Activated CD8-positive, alpha-beta T cell treated with anti-CD3 and anti-CD28 coated beads, Interleukin-2, amount 10 ng/mL, durations not matched to agents 7 days and 5 days (primary cell): ENCODE measurements around the gene TACC3. TPM values are rescaled to one million over a fixed set of nuclear protein-coding genes. Genes with fewer than 3 reads are reported as not detected.

ENCODE experiments used
- ATAC-seq: fragments of 150-1000 bp; cut with Tn5 transposase; one replicate; pipeline ENCODE4 v1.10.0; 2021; ENCODE audit warnings: moderate library complexity
- CTCF ChIA-PET: fragments of 350-600 bp; sonication (Branson Sonifier 250); formaldehyde crosslinking; loops from one replicate; lab custom pipeline; 2021; ENCODE audit warnings: antibody characterized with exemption; lab: Charles Lee
- POLR2A ChIA-PET: fragments of 350-600 bp; sonication (Branson Sonifier 250); formaldehyde crosslinking; loops from one replicate; lab custom pipeline; 2021; ENCODE audit warnings: antibody characterized with exemption; lab: Charles Lee
- DNase-seq: peaks from one replicate; pipeline ENCODE4 v3.0.0-alpha.2; 2020
- H3K27ac Mint-ChIP-seq: one replicate; pipeline ENCODE4 v1.8.0; 2021; ENCODE audit warnings: mild to moderate bottlenecking, mixed read lengths
- H3K27me3 Mint-ChIP-seq: one replicate; pipeline ENCODE4 v1.8.0; 2021; ENCODE audit warnings: low read depth, mixed read lengths
- H3K36me3 Mint-ChIP-seq: one replicate; pipeline ENCODE4 v1.8.0; 2021; ENCODE audit warnings: low read depth, mixed read lengths
- H3K4me1 Mint-ChIP-seq: one replicate; pipeline ENCODE4 v1.8.0; 2021; ENCODE audit warnings: low read depth, mixed read lengths
- H3K4me3 Mint-ChIP-seq: one replicate; pipeline ENCODE4 v1.8.0; 2021; ENCODE audit warnings: mild to moderate bottlenecking, mixed read lengths
- H3K9me3 Mint-ChIP-seq: one replicate; pipeline ENCODE4 v1.8.0; 2022; ENCODE audit warnings: mixed read lengths; ENCODE audit not compliant: insufficient read depth
- total RNA-seq, 2 experiments: library from RNA; stranded (reverse); gene quantifications; one replicate each; pipeline ENCODE4 v1.2.3, GENCODE V29; 2021

Gene TACC3
- total RNA-seq, result 100 to 1,000 TPM; 284 to 311 TPM

- no peaks in the 10 kb centered on the region for H3K9me3 Mint-ChIP-seq
- peak; percentile 85 for ATAC-seq
- CTCF ChIA-PET, result interaction anchor here (1.4 to 12.6 kb wide), 5 partner anchors 9 to 28 kb away, joined by 3 to 227 read pairs (median 8); partner anchors contain the start of gene SLBP
Observed at GRCh38 chr4:1721003-1721665, at the start of gene TACC3, which contains the start of gene TMEM129. TSS of gene TACC3 (plus strand) at chr4:1721521. CDS start at chr4:1723422, 1,901 bp downstream. TSS of gene TMEM129 (minus strand) at chr4:1721323. CDS start at chr4:1720837, 486 bp downstream.

DNA sequence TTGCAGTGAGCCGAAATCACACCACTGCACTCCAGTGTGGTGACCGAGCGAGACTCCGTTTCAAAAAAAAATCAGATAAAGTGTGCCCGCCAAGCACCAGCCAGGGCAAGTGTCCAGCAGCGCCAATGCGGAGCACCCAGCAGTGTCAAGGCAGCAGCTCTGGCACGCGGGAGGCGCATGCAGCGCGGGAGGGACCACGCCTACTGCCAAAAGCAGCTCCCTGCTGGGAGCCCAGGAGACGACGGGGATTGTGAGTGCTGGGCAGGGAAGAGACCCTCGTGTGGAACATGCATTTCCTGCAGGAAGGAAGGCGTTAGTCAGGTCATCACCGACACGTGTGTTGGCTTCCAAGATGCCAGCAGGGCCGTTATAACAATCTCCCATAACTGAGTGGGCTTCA, 47.6 kb upstream of the TACC3 start:
- ATAC-seq (no peak), DNase-seq (no peak)
- Mint-ChIP-seq H3K9me3 (no peaks in the 10 kb centered on the region), H3K27ac (no peak overlapping the region), H3K4me1 (peaks cover 5% of the 10 kb centered on the region), H3K4me3 (no peak overlapping the region), H3K36me3 (no peaks in the 10 kb centered on the region), H3K27me3 (no peaks in the 10 kb centered on the region)
- CTCF ChIA-PET, result no interaction called here
- POLR2A ChIA-PET, result no interaction called here

More at GRCh38 chr4:1721003-1721665, at the start of gene TACC3, which contains the start of gene TMEM129:
- Mint-ChIP-seq H3K4me1 (peaks cover 53% of the 10 kb centered on the region), H3K27ac (peak within 1 kb of the TSS; percentile 98), H3K4me3 (peak within 1 kb of the TSS; percentile 98), H3K36me3 (peaks cover 50% of the 10 kb centered on the region), H3K27me3 (no peaks in the 10 kb centered on the region)
- peak; percentile 97 for DNase-seq
- POLR2A ChIA-PET, result interaction anchor here (0.7 to 4.6 kb wide), 11 partner anchors 8 to 287 kb away, joined by 3 to 112 read pairs (median 4); partner anchors contain the start of genes NELFA, NSD2 and SLBP

- Mint-ChIP-seq H3K4me1 (peaks cover 5% of the 10 kb centered on the region), H3K9me3 (no peaks in the 10 kb centered on the region), H3K27ac (no peak overlapping the region), H3K4me3 (no peak overlapping the region), H3K27me3 (no peaks in the 10 kb centered on the region), H3K36me3 (no peaks in the 10 kb centered on the region)
- no peak for ATAC-seq
- ChIA-PET CTCF (no interaction called here), POLR2A (no interaction called here)
- no peak for DNase-seq
Observed at GRCh38 chr4:1674682-1675081, 46.6 kb upstream of the TACC3 start.

GRCh38 chr4:1675136-1675801, 46.1 kb upstream of the TACC3 start:
- peaks cover 5% of the 10 kb centered on the region for H3K4me1 Mint-ChIP-seq
- no peak overlapping the region for H3K27ac Mint-ChIP-seq
- H3K9me3 Mint-ChIP-seq, result no peaks in the 10 kb centered on the region
- POLR2A ChIA-PET, result no interaction called here
- no peak for DNase-seq
- CTCF ChIA-PET, result interaction anchor here (1.0 kb wide), 1 partner anchor 18 kb away, joined by 3 read pairs; no protein-coding TSS in a partner anchor
- H3K27me3 Mint-ChIP-seq, result peaks cover 1% of the 10 kb centered on the region
- no peak overlapping the region for H3K4me3 Mint-ChIP-seq
- no peaks in the 10 kb centered on the region for H3K36me3 Mint-ChIP-seq
- ATAC-seq, result no peak

DNA sequence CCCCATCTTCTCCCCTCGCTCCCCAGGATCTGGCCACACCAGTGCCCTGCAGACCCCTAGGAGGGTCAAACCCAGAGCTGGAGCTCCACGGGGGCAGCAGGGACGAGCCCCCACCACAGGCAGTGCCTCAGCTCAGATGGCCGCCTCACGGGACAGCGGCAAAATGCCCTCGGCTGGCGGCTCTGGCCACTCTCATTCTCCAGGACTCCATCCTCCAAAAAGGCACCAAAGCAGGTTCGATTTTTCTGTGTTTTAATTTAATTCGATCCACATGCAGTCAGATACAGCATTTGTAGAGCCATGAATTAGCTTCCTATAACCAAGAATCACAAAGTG, 45.6 kb upstream of the TACC3 start:
- peaks cover 2% of the 10 kb centered on the region for H3K27me3 Mint-ChIP-seq
- CTCF ChIA-PET, result interaction anchor here (1.0 kb wide), 1 partner anchor 17 kb away, joined by 3 read pairs; no protein-coding TSS in a partner anchor
- ATAC-seq, result no peak

GRCh38 chr4:1676605-1677525, 44.5 kb upstream of the TACC3 start:
- CTCF ChIA-PET, result no interaction called here
- POLR2A ChIA-PET, result no interaction called here
- no peak for ATAC-seq
- H3K9me3 Mint-ChIP-seq, result no peaks in the 10 kb centered on the region
- no peak overlapping the region for H3K27ac Mint-ChIP-seq
- H3K4me1 Mint-ChIP-seq, result peaks cover under 1% of the 10 kb centered on the region
- H3K27me3 Mint-ChIP-seq, result peaks cover 2% of the 10 kb centered on the region
- H3K4me3 Mint-ChIP-seq, result no peak overlapping the region
- H3K36me3 Mint-ChIP-seq, result no peaks in the 10 kb centered on the region
- DNase-seq, result no peak

More for the DNA sequence above, 45.6 kb upstream of the TACC3 start:
- H3K4me1 Mint-ChIP-seq, result peaks cover 5% of the 10 kb centered on the region
- DNase-seq, result no peak
- H3K4me3 Mint-ChIP-seq, result no peak overlapping the region
- H3K36me3 Mint-ChIP-seq, result no peaks in the 10 kb centered on the region
- POLR2A ChIA-PET, result no interaction called here
- no peaks in the 10 kb centered on the region for H3K9me3 Mint-ChIP-seq
- no peak overlapping the region for H3K27ac Mint-ChIP-seq

- DNase-seq (no peak), ATAC-seq (no peak)
- peaks cover 8% of the 10 kb centered on the region for H3K4me1 Mint-ChIP-seq
- H3K4me3 Mint-ChIP-seq, result no peak overlapping the region
- ChIA-PET CTCF (no interaction called here), POLR2A (no interaction called here)
- peaks cover 3% of the 10 kb centered on the region for H3K27me3 Mint-ChIP-seq
- no peaks in the 10 kb centered on the region for H3K9me3 Mint-ChIP-seq
- no peaks in the 10 kb centered on the region for H3K36me3 Mint-ChIP-seq
- no peak overlapping the region for H3K27ac Mint-ChIP-seq
Observed at GRCh38 chr4:1678244-1678643, 43.1 kb upstream of the TACC3 start.

GRCh38 chr4:1682860-1683259, 38.5 kb upstream of the TACC3 start:
- no peak for ATAC-seq
- DNase-seq, result no peak
- peaks cover 12% of the 10 kb centered on the region for H3K4me1 Mint-ChIP-seq
- no peaks in the 10 kb centered on the region for H3K9me3 Mint-ChIP-seq
- H3K27ac Mint-ChIP-seq, result no peak overlapping the region
- H3K4me3 Mint-ChIP-seq, result peak overlapping the region; percentile 71
- H3K36me3 Mint-ChIP-seq, result no peaks in the 10 kb centered on the region
- peaks cover 6% of the 10 kb centered on the region for H3K27me3 Mint-ChIP-seq
- POLR2A ChIA-PET, result interaction anchor here (0.6 kb wide), 1 partner anchor 838 kb away, joined by 3 read pairs; no protein-coding TSS in a partner anchor
- CTCF ChIA-PET, result interaction anchor here (1.8 to 2.0 kb wide), 2 partner anchors 10 to 44 kb away, joined by 4 to 11 read pairs; no protein-coding TSS in a partner anchor

- no peaks in the 10 kb centered on the region for H3K36me3 Mint-ChIP-seq
- no peaks in the 10 kb centered on the region for H3K9me3 Mint-ChIP-seq
- peaks cover 12% of the 10 kb centered on the region for H3K4me1 Mint-ChIP-seq
- H3K27ac Mint-ChIP-seq, result peak overlapping the region; percentile 64
- peaks cover 6% of the 10 kb centered on the region for H3K27me3 Mint-ChIP-seq
- ATAC-seq (no peak), DNase-seq (no peak)
- H3K4me3 Mint-ChIP-seq, result peak overlapping the region; percentile 71
- POLR2A ChIA-PET, result interaction anchor here (0.6 kb wide), 1 partner anchor 839 kb away, joined by 3 read pairs; no protein-coding TSS in a partner anchor
- CTCF ChIA-PET, result interaction anchor here (1.8 to 2.0 kb wide), 2 partner anchors 10 to 43 kb away, joined by 4 to 11 read pairs; no protein-coding TSS in a partner anchor
Observed at GRCh38 chr4:1683261-1683735, 38.0 kb upstream of the TACC3 start.

- peaks cover 12% of the 10 kb centered on the region for H3K4me1 Mint-ChIP-seq
- peak within 1 kb of the TSS; percentile 64 for H3K27ac Mint-ChIP-seq
- ATAC-seq (peak; percentile 92), DNase-seq (peak; percentile 46)
- H3K36me3 Mint-ChIP-seq, result peaks cover 2% of the 10 kb centered on the region
- POLR2A ChIA-PET, result no interaction called here
- peaks cover 6% of the 10 kb centered on the region for H3K27me3 Mint-ChIP-seq
- peak within 1 kb of the TSS; percentile 71 for H3K4me3 Mint-ChIP-seq
- no peaks in the 10 kb centered on the region for H3K9me3 Mint-ChIP-seq
- CTCF ChIA-PET, result interaction anchor here (1.8 to 2.0 kb wide), 2 partner anchors 9 to 42 kb away, joined by 4 to 11 read pairs; no protein-coding TSS in a partner anchor
Observed at GRCh38 chr4:1683736-1684505, 37.4 kb upstream of the TACC3 start, which contains the start of gene FAM53A. TSS of gene FAM53A (minus strand) at chr4:1684313. CDS start at chr4:1668741, 15,572 bp downstream.
